ENCODE data around the gene UBE2I.

- TF ChIP-seq, protein P1, sequence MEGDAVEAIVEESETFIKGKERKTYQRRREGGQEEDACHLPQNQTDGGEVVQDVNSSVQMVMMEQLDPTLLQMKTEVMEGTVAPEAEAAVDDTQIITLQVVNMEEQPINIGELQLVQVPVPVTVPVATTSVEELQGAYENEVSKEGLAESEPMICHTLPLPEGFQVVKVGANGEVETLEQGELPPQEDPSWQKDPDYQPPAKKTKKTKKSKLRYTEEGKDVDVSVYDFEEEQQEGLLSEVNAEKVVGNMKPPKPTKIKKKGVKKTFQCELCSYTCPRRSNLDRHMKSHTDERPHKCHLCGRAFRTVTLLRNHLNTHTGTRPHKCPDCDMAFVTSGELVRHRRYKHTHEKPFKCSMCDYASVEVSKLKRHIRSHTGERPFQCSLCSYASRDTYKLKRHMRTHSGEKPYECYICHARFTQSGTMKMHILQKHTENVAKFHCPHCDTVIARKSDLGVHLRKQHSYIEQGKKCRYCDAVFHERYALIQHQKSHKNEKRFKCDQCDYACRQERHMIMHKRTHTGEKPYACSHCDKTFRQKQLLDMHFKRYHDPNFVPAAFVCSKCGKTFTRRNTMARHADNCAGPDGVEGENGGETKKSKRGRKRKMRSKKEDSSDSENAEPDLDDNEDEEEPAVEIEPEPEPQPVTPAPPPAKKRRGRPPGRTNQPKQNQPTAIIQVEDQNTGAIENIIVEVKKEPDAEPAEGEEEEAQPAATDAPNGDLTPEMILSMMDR (IDR thresholded peaks at IDR 0.05): no peak
- TF ChIP-seq TEAD4 (CRISPR knock-in tag; IDR thresholded peaks at IDR 0.05): no peak; the same call in 1 of the 2 replicates
Measured at GRCh38 chr16:1351215-1351581, 41.8 kb downstream of the UBE2I start.

Measured in WTC11 (cell line).